ENCODE data around the gene PRKAG1. TPM values are rescaled to one million over a fixed set of nuclear protein-coding genes. Genes with fewer than 3 reads are reported as not detected.

The PRKAG1 gene
- total RNA-seq, 1 experiment from 2014 or later = 57.3 TPM

DNA sequence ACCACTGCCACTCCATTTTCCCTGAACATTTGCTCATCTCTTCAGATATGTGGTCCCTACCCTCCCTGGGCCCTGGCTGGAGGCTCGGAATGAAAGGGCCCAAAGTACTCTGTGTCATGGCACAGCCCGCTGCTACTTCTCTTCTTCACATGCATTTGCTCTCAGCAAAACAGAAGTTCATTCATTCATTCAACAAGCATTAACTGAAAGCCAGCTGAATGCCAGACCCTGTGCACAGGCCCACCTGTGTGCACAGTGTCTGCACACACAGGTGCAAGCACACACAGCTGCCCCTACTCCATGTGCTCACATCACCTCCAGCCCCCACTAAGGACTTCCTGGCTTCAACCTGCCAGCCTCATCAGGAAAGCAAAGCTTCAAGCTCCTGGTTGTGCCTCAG, 32.7 kb downstream of the PRKAG1 start:
- no TSS peak for BruUV-seq (replicated peaks)
- in situ Hi-C loops (cut with HindIII; ENCODE audit: low pct_unique_long_range_greater_than_20kb, low sequenced_read_pairs) (no loop called here), intact Hi-C loops (cut with micrococcal nuclease; ENCODE audit: unreplicated experiment) (no loop called here)
- DNase-seq (ENCODE audit: low read depth, low spot score) = no peak
- H3K4me3 ChIP-seq (ENCODE audit: low read depth in 2 of 2, low read length in 2 of 2) = no peak overlapping the region
- CTCF ChIA-PET = interaction anchor here (0.6 kb wide), 2 partner anchors 22 to 415 kb away, joined by 3 to 11 read pairs; no protein-coding TSS in a partner anchor
- H3K9me3 ChIP-seq (ENCODE audit: control insufficient read depth, insufficient read depth, low read depth, low read length) = no peaks in the 10 kb centered on the region
- no peak overlapping the region for H3K27ac ChIP-seq (ENCODE audit: low read length)
- H3K4me1 ChIP-seq (ENCODE audit: control insufficient read depth, insufficient read depth, low read length) = no peaks in the 10 kb centered on the region; the same call in 1 of the 2 replicates
- POLR2A ChIA-PET = no interaction called here
- TF ChIP-seq POLR2AphosphoS5 (IDR thresholded peaks at IDR 0.05; ENCODE audit: low read depth, low read length) (no peak), SIN3A (IDR thresholded peaks at IDR 0.05; ENCODE audit: borderline replicate concordance, insufficient read depth, low read depth, low read length) (no peak), TCF7L2 (IDR thresholded peaks at IDR 0.05; ENCODE audit: low read depth, low read length) (no peak)
- TF ChIP-seq, protein P1, sequence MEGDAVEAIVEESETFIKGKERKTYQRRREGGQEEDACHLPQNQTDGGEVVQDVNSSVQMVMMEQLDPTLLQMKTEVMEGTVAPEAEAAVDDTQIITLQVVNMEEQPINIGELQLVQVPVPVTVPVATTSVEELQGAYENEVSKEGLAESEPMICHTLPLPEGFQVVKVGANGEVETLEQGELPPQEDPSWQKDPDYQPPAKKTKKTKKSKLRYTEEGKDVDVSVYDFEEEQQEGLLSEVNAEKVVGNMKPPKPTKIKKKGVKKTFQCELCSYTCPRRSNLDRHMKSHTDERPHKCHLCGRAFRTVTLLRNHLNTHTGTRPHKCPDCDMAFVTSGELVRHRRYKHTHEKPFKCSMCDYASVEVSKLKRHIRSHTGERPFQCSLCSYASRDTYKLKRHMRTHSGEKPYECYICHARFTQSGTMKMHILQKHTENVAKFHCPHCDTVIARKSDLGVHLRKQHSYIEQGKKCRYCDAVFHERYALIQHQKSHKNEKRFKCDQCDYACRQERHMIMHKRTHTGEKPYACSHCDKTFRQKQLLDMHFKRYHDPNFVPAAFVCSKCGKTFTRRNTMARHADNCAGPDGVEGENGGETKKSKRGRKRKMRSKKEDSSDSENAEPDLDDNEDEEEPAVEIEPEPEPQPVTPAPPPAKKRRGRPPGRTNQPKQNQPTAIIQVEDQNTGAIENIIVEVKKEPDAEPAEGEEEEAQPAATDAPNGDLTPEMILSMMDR (IDR thresholded peaks at IDR 0.05) = no peak
- TF ChIP-seq, protein P2, sequence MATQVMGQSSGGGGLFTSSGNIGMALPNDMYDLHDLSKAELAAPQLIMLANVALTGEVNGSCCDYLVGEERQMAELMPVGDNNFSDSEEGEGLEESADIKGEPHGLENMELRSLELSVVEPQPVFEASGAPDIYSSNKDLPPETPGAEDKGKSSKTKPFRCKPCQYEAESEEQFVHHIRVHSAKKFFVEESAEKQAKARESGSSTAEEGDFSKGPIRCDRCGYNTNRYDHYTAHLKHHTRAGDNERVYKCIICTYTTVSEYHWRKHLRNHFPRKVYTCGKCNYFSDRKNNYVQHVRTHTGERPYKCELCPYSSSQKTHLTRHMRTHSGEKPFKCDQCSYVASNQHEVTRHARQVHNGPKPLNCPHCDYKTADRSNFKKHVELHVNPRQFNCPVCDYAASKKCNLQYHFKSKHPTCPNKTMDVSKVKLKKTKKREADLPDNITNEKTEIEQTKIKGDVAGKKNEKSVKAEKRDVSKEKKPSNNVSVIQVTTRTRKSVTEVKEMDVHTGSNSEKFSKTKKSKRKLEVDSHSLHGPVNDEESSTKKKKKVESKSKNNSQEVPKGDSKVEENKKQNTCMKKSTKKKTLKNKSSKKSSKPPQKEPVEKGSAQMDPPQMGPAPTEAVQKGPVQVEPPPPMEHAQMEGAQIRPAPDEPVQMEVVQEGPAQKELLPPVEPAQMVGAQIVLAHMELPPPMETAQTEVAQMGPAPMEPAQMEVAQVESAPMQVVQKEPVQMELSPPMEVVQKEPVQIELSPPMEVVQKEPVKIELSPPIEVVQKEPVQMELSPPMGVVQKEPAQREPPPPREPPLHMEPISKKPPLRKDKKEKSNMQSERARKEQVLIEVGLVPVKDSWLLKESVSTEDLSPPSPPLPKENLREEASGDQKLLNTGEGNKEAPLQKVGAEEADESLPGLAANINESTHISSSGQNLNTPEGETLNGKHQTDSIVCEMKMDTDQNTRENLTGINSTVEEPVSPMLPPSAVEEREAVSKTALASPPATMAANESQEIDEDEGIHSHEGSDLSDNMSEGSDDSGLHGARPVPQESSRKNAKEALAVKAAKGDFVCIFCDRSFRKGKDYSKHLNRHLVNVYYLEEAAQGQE (IDR thresholded peaks at IDR 0.05; ENCODE audit: insufficient read depth in 1 of 2, low read depth in 2 of 2, low read length in 1 of 2) = no peak
- no peaks in the 10 kb centered on the region for H3K36me3 ChIP-seq (ENCODE audit: control insufficient read depth, insufficient read depth, low read length)
- no peak for ATAC-seq
- H3K27me3 ChIP-seq (ENCODE audit: control insufficient read depth, insufficient read depth, low read length) = peaks cover 11% of the 10 kb centered on the region

DNA sequence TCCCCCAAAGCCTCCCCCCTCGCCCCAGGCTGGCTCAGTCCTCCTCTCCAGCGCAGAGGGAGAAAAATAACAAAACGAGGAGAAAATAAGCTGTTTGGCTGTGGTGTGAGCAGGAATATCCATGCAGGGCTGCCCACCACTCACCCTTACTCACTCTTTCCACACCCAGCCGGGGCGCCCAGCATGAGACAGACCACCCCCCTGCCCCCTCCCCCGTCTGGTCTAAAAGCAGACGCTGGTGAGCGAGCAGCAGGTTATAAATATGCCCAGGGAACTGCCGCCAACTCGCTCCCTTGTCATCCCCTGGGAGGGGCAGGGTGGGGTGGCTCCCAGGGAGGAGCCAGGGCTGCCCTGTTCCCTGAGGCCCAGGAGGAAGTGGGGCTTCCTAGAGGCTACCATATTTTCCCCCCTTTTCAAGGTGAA, 33.1 kb downstream of the PRKAG1 start:
- CTCF ChIA-PET = interaction anchor here (0.6 kb wide), 2 partner anchors 22 to 415 kb away, joined by 3 to 11 read pairs; no protein-coding TSS in a partner anchor
- no TSS peak for BruUV-seq (replicated peaks)
- in situ Hi-C loops (cut with HindIII; ENCODE audit: low pct_unique_long_range_greater_than_20kb, low sequenced_read_pairs) = no loop called here
- Histone ChIP-seq H3K9me3 (ENCODE audit: control insufficient read depth, insufficient read depth, low read depth, low read length) (no peaks in the 10 kb centered on the region), H3K4me3 (ENCODE audit: low read depth in 2 of 2, low read length in 2 of 2) (no peak overlapping the region), H3K27ac (ENCODE audit: low read length) (no peak overlapping the region), H3K27me3 (ENCODE audit: control insufficient read depth, insufficient read depth, low read length) (peaks cover 11% of the 10 kb centered on the region), H3K36me3 (ENCODE audit: control insufficient read depth, insufficient read depth, low read length) (no peaks in the 10 kb centered on the region), H3K4me1 (ENCODE audit: control insufficient read depth, insufficient read depth, low read length) (no peaks in the 10 kb centered on the region; the same call in 1 of the 2 replicates)
- intact Hi-C loops (cut with micrococcal nuclease; ENCODE audit: unreplicated experiment) = no loop called here
- POLR2A ChIA-PET = interaction anchor here (0.6 kb wide), 1 partner anchor 12 kb away, joined by 3 read pairs; no protein-coding TSS in a partner anchor
- TF ChIP-seq, protein P2 (IDR thresholded peaks at IDR 0.05; ENCODE audit: insufficient read depth in 1 of 2, low read depth in 2 of 2, low read length in 1 of 2) = no peak
- TF ChIP-seq POLR2AphosphoS5 (IDR thresholded peaks at IDR 0.05; ENCODE audit: low read depth, low read length) (no peak), SIN3A (IDR thresholded peaks at IDR 0.05; ENCODE audit: borderline replicate concordance, insufficient read depth, low read depth, low read length) (no peak), TCF7L2 (IDR thresholded peaks at IDR 0.05; ENCODE audit: low read depth, low read length) (no peak)
- TF ChIP-seq, protein P1 (IDR thresholded peaks at IDR 0.05) = no peak
- ATAC-seq = no peak
- DNase-seq (ENCODE audit: low read depth, low spot score) = no peak

All from Panc1 (cell line).